Prostate gland (tissue), 2 donors: ENCODE results near the gene UNC5A.

Experiments
- CTCF ChIP-seq, 4 experiments: fragments of 200-600 bp in 2 of 4; fragments of 450-650 bp in 2 of 4; sonication (generic) in 2 of 4; IDR thresholded peaks; 1 replicate in 3 of 4; 2 replicates in 1 of 4; pipeline ENCODE4 v1.5.1; 2016 to 2019; ENCODE audit warnings: antibody characterized with exemption in 4 of 4, mild to moderate bottlenecking in 2 of 4, moderate library complexity in 2 of 4
- POLR2A ChIP-seq: fragments of 450-650 bp; IDR thresholded peaks from one replicate; pipeline ENCODE4 v1.6.1; 2016; ENCODE audit warnings: antibody characterized with exemption, mild to moderate bottlenecking
- POLR2AphosphoS5 ChIP-seq: sonication (generic); formaldehyde crosslinking; IDR thresholded peaks from one replicate; pipeline ENCODE4 v1.6.1; 2017; ENCODE audit warnings: antibody characterized with exemption

GRCh38 chr5:176843673-176844072 lies 33.3 kb downstream of the UNC5A start:
- TF ChIP-seq CTCF (IDR thresholded peaks at IDR 0.05) (no peak), POLR2A (no peak), POLR2AphosphoS5 (no peak)
